H1 (cell line): ENCODE data around the gene ELL. TPM values are rescaled to one million over a fixed set of nuclear protein-coding genes. Genes with fewer than 3 reads are reported as not detected.

Source experiments
- CTCF ChIA-PET: fragments of 300-600 bp; sonication (Branson Sonifier 250); formaldehyde crosslinking; loops from one replicate; lab custom pipeline; 2021; ENCODE audit not compliant: partially characterized antibody; lab: Charles Lee
- POLR2A ChIA-PET: fragments of 300-600 bp; sonication (Branson Sonifier 250); formaldehyde crosslinking; loops from one replicate; lab custom pipeline; 2021; ENCODE audit warnings: inconsistent platforms; ENCODE audit not compliant: partially characterized antibody; lab: Charles Lee
- DNase-seq, 2 experiments: peaks; one replicate each; pipeline versions ENCODE4 v3.0.0 to v3.0.0-alpha.2; 2010 to 2022; ENCODE audit warnings: low spot score in 2 of 2, low read depth in 1 of 2, mixed read lengths in 1 of 2
- FAIRE-seq: peaks from 2 replicates; lab custom pipeline; 2011; peaks lifted over from hg19 to GRCh38; lab: Jason Lieb, UNC
- H2AFZ ChIP-seq: 2 replicates; pipeline ENCODE4 v1.8.1; 2012; ENCODE audit warnings: low read length, inconsistent platforms
- H2AK5ac ChIP-seq: 2 replicates; pipeline ENCODE4 v1.6.1; 2013; ENCODE audit warnings: low read depth, low read length
- H2BK120ac ChIP-seq: replicated peaks from 2 replicates; pipeline ENCODE3; 2013; ENCODE audit warnings: low read depth, low read length, inconsistent platforms
- H2BK12ac ChIP-seq: 2 replicates; pipeline ENCODE4 v1.6.1; 2013; ENCODE audit warnings: low read depth, low read length
- H2BK15ac ChIP-seq: 2 replicates; pipeline ENCODE4 v1.6.1; 2013; ENCODE audit warnings: low read length
- H2BK20ac ChIP-seq: 2 replicates; pipeline ENCODE4 v1.6.1; 2013; ENCODE audit warnings: low read length
- H2BK5ac ChIP-seq: 2 replicates; pipeline ENCODE4 v1.6.1; 2013; ENCODE audit warnings: low read depth, low read length
- H3K14ac ChIP-seq: 2 replicates; pipeline ENCODE4 v1.6.1; 2013; ENCODE audit warnings: inconsistent platforms; ENCODE audit not compliant: insufficient read length
- H3K18ac ChIP-seq: 2 replicates; pipeline ENCODE4 v1.6.1; 2013; ENCODE audit warnings: low read length; ENCODE audit errors: extremely low read depth
- H3K23ac ChIP-seq: 2 replicates; pipeline ENCODE4 v1.6.1; 2013; ENCODE audit warnings: inconsistent platforms; ENCODE audit not compliant: insufficient read length
- H3K23me2 ChIP-seq: 2 replicates; pipeline ENCODE4 v1.6.1; 2013; ENCODE audit warnings: low read depth, low read length
- H3K27ac ChIP-seq: 2 replicates; pipeline ENCODE4 v1.6.1; 2011; ENCODE audit warnings: low read depth, low read length, inconsistent platforms
- H3K27me3 ChIP-seq, 4 experiments: replicated peaks in 1 of 4; 1 replicate in 1 of 4; 2 replicates in 3 of 4; pipeline versions ENCODE4 v1.6.1 to v1.8.1; 2011 to 2013; ENCODE audit warnings: low read length in 3 of 4, mild to moderate bottlenecking in 3 of 4, inconsistent platforms in 2 of 4, mixed read lengths in 2 of 4, moderate library complexity in 1 of 4; ENCODE audit not compliant: control insufficient read depth in 3 of 4, insufficient read depth in 3 of 4; ENCODE audit errors: extremely low read depth in 1 of 4
- H3K36me3 ChIP-seq, 4 experiments: 2 replicates each; pipeline versions ENCODE4 v1.6.1 to v1.8.1; 2011 to 2013; ENCODE audit warnings: mild to moderate bottlenecking in 4 of 4, low read length in 3 of 4, moderate library complexity in 2 of 4, control low read depth in 1 of 4, inconsistent platforms in 1 of 4; ENCODE audit not compliant: insufficient read depth in 4 of 4, control insufficient read depth in 2 of 4
- H3K4ac ChIP-seq: replicated peaks from 2 replicates; pipeline ENCODE3; 2013; ENCODE audit warnings: low read length, low read depth, mixed read lengths, inconsistent platforms; ENCODE audit not compliant: insufficient read length
- H3K4me1 ChIP-seq, 4 experiments: replicated peaks in 1 of 4; 1 replicate in 1 of 4; 2 replicates in 3 of 4; pipeline versions ENCODE4 v1.6.1 to v1.8.1; 2011 to 2013; ENCODE audit warnings: low read length in 3 of 4, inconsistent platforms in 2 of 4, mixed read lengths in 1 of 4; ENCODE audit not compliant: insufficient read depth in 4 of 4, control insufficient read depth in 3 of 4
- H3K4me2 ChIP-seq, 2 experiments: 2 replicates each; pipeline versions ENCODE4 v1.6.1 to v1.8.1; 2011 to 2013; ENCODE audit warnings: low read depth in 2 of 2, low read length in 2 of 2, control low read depth in 1 of 2, inconsistent platforms in 1 of 2, mild to moderate bottlenecking in 1 of 2; ENCODE audit not compliant: insufficient read depth in 1 of 2
- H3K4me3 ChIP-seq, 4 experiments: fragments of 200-600, 300-600 bp in 1 of 4; sonication (generic), shearing (Covaris generic), sonication (Bioruptor Twin) in 1 of 4; 2 replicates each; pipeline versions ENCODE4 v1.5.1 to v1.8.1; 2011 to 2016; ENCODE audit warnings: low read length in 4 of 4, low read depth in 3 of 4, control low read depth in 2 of 4, inconsistent platforms in 2 of 4, mild to moderate bottlenecking in 2 of 4, mixed read lengths in 1 of 4, moderate library complexity in 1 of 4; ENCODE audit not compliant: insufficient read depth in 2 of 4; ENCODE audit errors: extremely low read depth in 1 of 4
- H3K56ac ChIP-seq: replicated peaks from 2 replicates; pipeline ENCODE3; 2013; ENCODE audit warnings: low read depth, mild to moderate bottlenecking, mixed read lengths, low read length, inconsistent platforms; ENCODE audit not compliant: insufficient read length
- H3K79me1 ChIP-seq: 2 replicates; pipeline ENCODE4 v1.6.1; 2013; ENCODE audit warnings: low read depth, low read length, control low read depth
- H3K79me2 ChIP-seq, 2 experiments: 2 replicates each; pipeline versions ENCODE4 v1.6.1 to v1.8.1; 2012 to 2013; ENCODE audit warnings: low read length in 2 of 2, mild to moderate bottlenecking in 2 of 2, inconsistent platforms in 1 of 2; ENCODE audit not compliant: insufficient read depth in 2 of 2, control insufficient read depth in 1 of 2
- H3K9ac ChIP-seq, 4 experiments: replicated peaks in 1 of 4; 1 replicate in 1 of 4; 2 replicates in 3 of 4; pipeline versions ENCODE4 v1.6.1 to v1.8.1; 2011 to 2013; ENCODE audit warnings: low read depth in 3 of 4, low read length in 3 of 4, control low read depth in 2 of 4, mild to moderate bottlenecking in 2 of 4, moderate library complexity in 2 of 4, inconsistent platforms in 1 of 4; ENCODE audit errors: extremely low read depth in 1 of 4
- H3K9me3 ChIP-seq, 2 experiments: 2 replicates each; pipeline versions ENCODE4 v1.6.1 to v1.8.1; 2012 to 2013; ENCODE audit warnings: mild to moderate bottlenecking in 2 of 2, moderate library complexity in 2 of 2, control low read depth in 1 of 2, inconsistent platforms in 1 of 2, low read depth in 1 of 2, low read length in 1 of 2, mixed read lengths in 1 of 2; ENCODE audit not compliant: insufficient read depth in 2 of 2
- H4K20me1 ChIP-seq, 2 experiments: replicated peaks in 1 of 2; 2 replicates each; pipeline versions ENCODE3 to v1.8.1; 2011 to 2013; ENCODE audit warnings: inconsistent platforms in 2 of 2, low read length in 2 of 2, mild to moderate bottlenecking in 1 of 2; ENCODE audit not compliant: insufficient read depth in 2 of 2, control insufficient read depth in 1 of 2
- H4K5ac ChIP-seq: 2 replicates; pipeline ENCODE4 v1.6.1; 2013; ENCODE audit warnings: low read length, low read depth, mixed read lengths, inconsistent platforms; ENCODE audit not compliant: insufficient read length
- H4K8ac ChIP-seq: 2 replicates; pipeline ENCODE4 v1.8.0; 2013; ENCODE audit warnings: mild to moderate bottlenecking, moderate library complexity, low read length, inconsistent platforms; ENCODE audit not compliant: insufficient read depth; ENCODE audit errors: extremely low read depth
- H4K91ac ChIP-seq: replicated peaks from 2 replicates; pipeline ENCODE3; 2013; ENCODE audit warnings: low read length, mixed read lengths, inconsistent platforms; ENCODE audit not compliant: insufficient read length
- CBX8 ChIP-seq: fragments of 300-800, 300-1000 bp; sonication (generic); IDR thresholded peaks from 2 replicates; pipeline ENCODE4 v1.7.1; 2016; ENCODE audit warnings: low read depth, low read length, borderline replicate concordance
- CEBPB ChIP-seq: IDR thresholded peaks from 2 replicates; pipeline ENCODE4 v1.6.1; 2012; ENCODE audit warnings: low read depth, low read length
- E2F6 ChIP-seq: IDR thresholded peaks from 2 replicates; pipeline ENCODE4 v1.6.1; 2012; ENCODE audit warnings: inconsistent platforms
- FOSL1 ChIP-seq: IDR thresholded peaks from 2 replicates; pipeline ENCODE4 v1.6.1; 2011; ENCODE audit warnings: mild to moderate bottlenecking, low read depth, low read length, moderate library complexity; ENCODE audit not compliant: insufficient read depth
- HDAC2 ChIP-seq, 2 experiments: fragments of 300-600 bp in 1 of 2; sonication (generic) in 1 of 2; IDR thresholded peaks; 2 replicates each; pipeline ENCODE4 v1.6.1; 2011 to 2012; ENCODE audit warnings: low read depth in 2 of 2, low read length in 2 of 2, mild to moderate bottlenecking in 2 of 2, moderate library complexity in 2 of 2, borderline replicate concordance in 1 of 2, inconsistent platforms in 1 of 2
- JUND ChIP-seq: IDR thresholded peaks from 2 replicates; pipeline ENCODE4 v1.6.1; 2011; ENCODE audit warnings: mild to moderate bottlenecking, improper control_type of control experiment, low read length
- PHF8 ChIP-seq: fragments of 200-600 bp; sonication (generic); conservative IDR thresholded peaks from 2 replicates; pipeline ENCODE4 v1.7.1; 2012; ENCODE audit warnings: low read depth, mild to moderate bottlenecking, inconsistent platforms, low read length, moderate library complexity
- POLR2AphosphoS5 ChIP-seq: IDR thresholded peaks from 2 replicates; pipeline ENCODE4 v1.6.1; 2011; ENCODE audit warnings: low read depth, low read length
- SIRT6 ChIP-seq: IDR thresholded peaks from one replicate; pipeline ENCODE4 v1.7.1; 2012; ENCODE audit warnings: low read length, inconsistent platforms
- SRF ChIP-seq: IDR thresholded peaks from 2 replicates; pipeline ENCODE4 v1.6.1; 2011; ENCODE audit warnings: mild to moderate bottlenecking, low read depth, low read length, moderate library complexity
- TAF1 ChIP-seq: IDR thresholded peaks from 2 replicates; pipeline ENCODE4 v1.6.1; 2011; ENCODE audit warnings: mild to moderate bottlenecking, low read depth, low read length
- WGBS, 2 experiments: shearing (Covaris generic) in 1 of 2; methylation state at CpG; one replicate each; pipeline versions ENCODE4 v1.1.6 to v1.1.7; 2013 to 2015; ENCODE audit warnings: low lambda C conversion rate in 2 of 2, mixed read lengths in 2 of 2, inconsistent platforms in 1 of 2, low coverage in 1 of 2, missing lambda C conversion rate in 1 of 2; ENCODE audit not compliant: insufficient replicate concordance in 2 of 2, insufficient coverage in 1 of 2, insufficient read length in 1 of 2; ENCODE audit errors: extremely low coverage in 1 of 2, missing lambda C conversion rate in 1 of 2; 5-methylcytosine and 5-hydroxymethylcytosine counted together
- polyA plus RNA-seq, 7 experiments: library from polyadenylated mRNA; depleted of rRNA in 3 of 7; stranded (reverse) in 5 of 7; unstranded in 2 of 7; fragments of >200 nt in 5 of 7; fragments of 200-250 nt in 2 of 7; gene quantifications; 1 replicate in 5 of 7; 2 replicates in 1 of 7; 4 replicates in 1 of 7; pipeline versions ENCODE4 v1.2.1 to v1.2.3, GENCODE V29; 2011 to 2013; ENCODE audit warnings: missing spikeins in 2 of 7, mixed read lengths in 2 of 7
- total RNA-seq: library from RNA; stranded (reverse); fragmentation: NEBNext Ultra II Directional; extraction: Animal tissue kit (Norgen Biotek cat#: 25700); gene quantifications from 2 replicates; pipeline ENCODE4 v1.2.1, GENCODE V29; 2021

ELL gene
- total and polyA plus RNA-seq, 2 of the 8 experiments (the other 6 are each of a cell fraction or from before 2014, with no cell fraction given): 5.2 to 10.5 TPM

DNA sequence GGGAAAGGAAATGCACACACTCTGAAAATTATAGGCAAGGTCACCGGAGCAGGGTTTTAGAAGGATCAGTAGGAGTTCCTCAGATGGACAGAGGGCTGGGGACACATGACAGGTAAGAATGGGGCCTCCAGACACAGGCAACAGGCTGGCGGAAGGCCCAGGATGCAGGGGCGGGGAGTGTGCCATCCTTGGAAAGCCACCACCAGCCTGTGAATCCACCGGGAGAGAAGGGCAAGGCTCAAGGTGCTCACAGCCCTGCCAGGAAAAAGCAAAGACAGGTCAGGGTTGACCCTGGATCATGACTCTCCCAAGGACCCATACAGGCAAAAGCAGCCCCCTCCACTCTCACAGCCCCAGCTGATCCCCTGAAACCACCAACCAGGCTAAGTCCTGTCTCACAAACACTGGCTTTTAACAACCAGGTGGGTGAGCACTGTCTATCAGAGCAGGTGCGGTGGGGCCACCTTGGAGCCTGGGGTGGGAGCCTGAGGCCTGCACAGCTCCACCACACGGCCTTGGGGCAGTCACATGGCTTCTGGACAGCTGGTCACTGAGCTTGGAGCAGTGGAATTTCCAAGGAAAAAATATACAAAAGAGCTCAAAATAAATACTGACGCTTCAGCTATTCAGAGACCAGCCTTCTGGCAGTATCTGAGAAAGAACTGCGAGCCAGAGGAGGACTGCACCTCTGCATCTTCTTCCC, 48.7 kb downstream of the ELL start:
- Histone ChIP-seq H3K27me3 (no peaks in the 10 kb centered on the region), H2BK20ac (no peak overlapping the region), H3K9ac (no peak overlapping the region; a peak in 1 of 7 replicates), H3K18ac (no peak overlapping the region), H3K4me3 (no peak overlapping the region), H2BK120ac (no peak overlapping the region), H2BK12ac (no peak overlapping the region), H3K27ac (no peak overlapping the region), H4K20me1 (peaks cover 5 to 20% of the 10 kb centered on the region in 2 experiments), H2AFZ (no peak overlapping the region), H2AK5ac (no peak overlapping the region), H4K91ac (no peak overlapping the region), H3K9me3 (no peaks in the 10 kb centered on the region), H3K56ac (no peak overlapping the region), H3K79me1 (peaks cover 11% of the 10 kb centered on the region), H3K14ac (no peak overlapping the region), H2BK5ac (no peak overlapping the region), H4K5ac (no peak overlapping the region), H3K23ac (no peak overlapping the region), H3K36me3 (no peaks in the 10 kb centered on the region), H3K4ac (no peak overlapping the region), H3K79me2 (peaks cover 0 to 8% of the 10 kb centered on the region in 2 experiments; a peak in 1 of 4 replicates), H3K23me2 (no peaks in the 10 kb centered on the region), H3K4me2 (no peak overlapping the region), H2BK15ac (no peak overlapping the region), H4K8ac (no peak overlapping the region), H3K4me1 (peaks cover 0 to 1% (median 0%) of the 10 kb centered on the region in 4 experiments; a peak in 2 of 7 replicates)
- TF ChIP-seq TAF1: no peak
- no peak for TF ChIP-seq SIRT6
- no peak for TF ChIP-seq PHF8
- TF ChIP-seq HDAC2 (IDR thresholded peaks at IDR 0.05; ENCODE audit: borderline replicate concordance in 1 of 2, low read depth in 2 of 2, low read length in 2 of 2): no peak
- no peak for TF ChIP-seq CBX8
- TF ChIP-seq E2F6: no peak
- no peak for TF ChIP-seq POLR2AphosphoS5
- TF ChIP-seq CEBPB: no peak
- TF ChIP-seq SRF: no peak
- no peak for TF ChIP-seq JUND
- no peak for TF ChIP-seq FOSL1
- DNase-seq: no peak
- no peak for FAIRE-seq
- WGBS, 2 experiments: 83% methylated on average over 8 of the region's 8 CpGs; no CpG with 5 or more reads in 1 of the 2 experiments
- CTCF ChIA-PET: interaction anchor here (0.6 to 11.1 kb wide), 17 partner anchors 8 to 374 kb away, joined by 3 to 213 read pairs (median 5); partner anchors contain the start of gene REX1BD
- POLR2A ChIA-PET: interaction anchor here (0.6 to 1.6 kb wide), 6 partner anchors 9 to 280 kb away, joined by 3 to 4 read pairs (median 3); partner anchors contain the start of gene UBA52
